ENCODE results near the gene NHSL2. TPM values are rescaled to one million over a fixed set of nuclear protein-coding genes. Genes with fewer than 3 reads are reported as not detected.

NHSL2 gene
- total RNA-seq, 1 experiment from 2014 or later = not detected

GRCh38 chrX:72131317-72132294 is 221.0 kb downstream of the NHSL2 start, which contains the start of gene RTL5:
RTL5 (minus strand) TSS chrX:72131915.
- Histone ChIP-seq H3K4me3 (no peak within 1 kb of the TSS), H2AFZ (no peak within 1 kb of the TSS), H3K9me2 (ENCODE audit: insufficient read depth) (no peaks in the 10 kb centered on the region), H3F3A (ENCODE audit: insufficient read depth, low read depth) (no peaks in the 10 kb centered on the region), H3K27me3 (ENCODE audit: insufficient read depth, low read depth) (peaks cover 54% of the 10 kb centered on the region), H3K9me3 (ENCODE audit: insufficient read depth, low read depth) (no peaks in the 10 kb centered on the region), H3K79me2 (ENCODE audit: low read depth) (no peaks in the 10 kb centered on the region), H3K4me1 (replicated peaks; ENCODE audit: insufficient read depth) (no peaks in the 10 kb centered on the region), H3K4me2 (no peak within 1 kb of the TSS), H3K27ac (no peak within 1 kb of the TSS), H4K20me1 (ENCODE audit: insufficient read depth) (no peaks in the 10 kb centered on the region), H3K36me3 (ENCODE audit: low read depth) (no peaks in the 10 kb centered on the region)
- intact Hi-C loops (cut with micrococcal nuclease; ENCODE audit: unreplicated experiment) = no loop called here
- TF ChIP-seq CTCF (conservative IDR thresholded peaks at IDR 0.05) (no peak), EZH2 (IDR thresholded peaks at IDR 0.05; ENCODE audit: low read depth) (no peak)
- ChIA-PET POLR2A (ENCODE audit: unreplicated experiment) (no interaction called here), CTCF (no interaction called here)
- no TSS peak for BruUV-seq (replicated peaks)
- no peak for DNase-seq

DNA sequence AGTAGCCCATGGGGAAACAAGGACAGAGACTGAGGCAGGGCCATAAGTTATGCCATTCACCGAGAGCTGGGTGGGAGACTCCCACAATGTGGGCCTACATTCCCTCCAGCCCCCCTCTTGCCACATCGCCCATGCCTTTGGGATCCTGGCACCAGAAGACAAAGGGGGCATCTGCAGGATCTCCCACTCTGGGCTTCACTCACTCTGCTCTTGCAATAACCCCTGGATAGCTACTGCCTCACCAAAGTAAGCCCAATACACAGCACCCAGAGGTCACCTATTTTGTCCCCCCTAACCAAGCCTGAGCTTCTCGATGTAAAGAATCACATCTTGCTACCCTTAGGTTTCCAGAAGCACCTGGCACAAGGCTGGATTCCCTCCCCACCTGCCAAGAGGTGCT is 221.8 kb downstream of the NHSL2 start:
- Histone ChIP-seq H3K27ac (no peak overlapping the region), H3K4me1 (replicated peaks; ENCODE audit: insufficient read depth) (no peaks in the 10 kb centered on the region), H3K9me2 (ENCODE audit: insufficient read depth) (no peaks in the 10 kb centered on the region), H3K4me3 (no peak overlapping the region), H3K36me3 (ENCODE audit: low read depth) (no peaks in the 10 kb centered on the region), H3F3A (ENCODE audit: insufficient read depth, low read depth) (no peaks in the 10 kb centered on the region), H3K9me3 (ENCODE audit: insufficient read depth, low read depth) (no peaks in the 10 kb centered on the region), H2AFZ (no peak overlapping the region), H3K4me2 (no peak overlapping the region), H3K79me2 (ENCODE audit: low read depth) (no peaks in the 10 kb centered on the region), H4K20me1 (ENCODE audit: insufficient read depth) (no peaks in the 10 kb centered on the region), H3K27me3 (ENCODE audit: insufficient read depth, low read depth) (peaks cover 60% of the 10 kb centered on the region)
- TF ChIP-seq EZH2 (IDR thresholded peaks at IDR 0.05; ENCODE audit: low read depth) (no peak), CTCF (conservative IDR thresholded peaks at IDR 0.05) (no peak)
- ChIA-PET POLR2A (ENCODE audit: unreplicated experiment) (no interaction called here), CTCF (no interaction called here)
- DNase-seq = no peak
- BruUV-seq (replicated peaks) = no TSS peak
- intact Hi-C loops (cut with micrococcal nuclease; ENCODE audit: unreplicated experiment) = no loop called here

DNA sequence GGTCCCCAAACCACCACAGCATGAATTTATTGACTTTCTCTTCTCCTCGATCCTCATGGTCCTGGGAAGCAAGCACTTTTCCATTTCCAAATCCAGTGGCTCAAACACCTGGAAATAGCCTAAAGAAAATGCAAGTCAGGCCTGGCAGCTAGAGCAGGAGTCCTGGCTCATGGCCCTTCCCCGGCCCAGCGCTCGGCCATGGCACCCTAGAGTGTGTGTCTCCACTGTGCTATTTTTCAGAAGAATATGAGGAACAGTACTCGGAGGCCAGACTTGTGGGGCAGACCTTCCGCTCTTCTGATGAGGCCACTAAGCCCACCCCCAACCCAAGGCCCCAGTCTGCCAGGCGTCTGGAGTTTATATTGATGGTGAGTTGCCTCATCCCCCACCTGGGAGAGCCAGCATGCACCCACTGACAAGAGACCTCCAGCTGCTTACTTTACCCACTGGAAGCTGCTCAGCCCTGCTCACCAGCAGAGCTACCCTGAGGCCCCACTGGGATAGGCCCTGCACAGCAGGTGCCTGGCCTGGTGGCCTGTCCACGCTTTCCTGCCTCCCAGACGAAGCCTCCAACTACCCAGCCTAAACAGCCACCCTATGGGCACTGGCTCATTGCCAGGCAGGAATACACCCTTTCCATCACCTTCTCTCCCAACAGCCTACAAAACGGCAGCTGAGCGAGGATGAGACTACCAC is 223.4 kb downstream of the NHSL2 start:
- CTCF ChIA-PET = no interaction called here
- Histone ChIP-seq H3K4me1 (replicated peaks; ENCODE audit: insufficient read depth) (no peaks in the 10 kb centered on the region), H3F3A (ENCODE audit: insufficient read depth, low read depth) (no peaks in the 10 kb centered on the region), H3K27ac (no peak overlapping the region), H3K9me3 (ENCODE audit: insufficient read depth, low read depth) (no peaks in the 10 kb centered on the region), H3K4me3 (no peak overlapping the region), H3K27me3 (ENCODE audit: insufficient read depth, low read depth) (peaks cover 71% of the 10 kb centered on the region), H3K9me2 (ENCODE audit: insufficient read depth) (no peaks in the 10 kb centered on the region), H3K79me2 (ENCODE audit: low read depth) (no peaks in the 10 kb centered on the region), H3K36me3 (ENCODE audit: low read depth) (no peaks in the 10 kb centered on the region), H2AFZ (no peak overlapping the region), H3K4me2 (no peak overlapping the region), H4K20me1 (ENCODE audit: insufficient read depth) (no peaks in the 10 kb centered on the region)
- intact Hi-C loops (cut with micrococcal nuclease; ENCODE audit: unreplicated experiment) = no loop called here
- no TSS peak for BruUV-seq (replicated peaks)
- TF ChIP-seq EZH2 (IDR thresholded peaks at IDR 0.05; ENCODE audit: low read depth) (no peak), CTCF (conservative IDR thresholded peaks at IDR 0.05) (no peak)
- POLR2A ChIA-PET (ENCODE audit: unreplicated experiment) = no interaction called here
- DNase-seq = no peak

Data from PC-9 (cell line).